ENCODE results near the gene LGALS3BP. TPM values are rescaled to one million over a fixed set of nuclear protein-coding genes. Genes with fewer than 3 reads are reported as not detected.
A peak's percentile ranks its signal among the peaks of the same experiment; 100 is the strongest.

LGALS3BP gene
- total RNA-seq, 1 experiment from 2014 or later, result 57.9 TPM

- TF ChIP-seq ARID4B (CRISPR knock-in tag; IDR thresholded peaks at IDR 0.05; ENCODE audit: borderline replicate concordance) (no peak), E2F1 (CRISPR knock-in tag; IDR thresholded peaks at IDR 0.05) (no peak), HMGXB4 (CRISPR knock-in tag; IDR thresholded peaks at IDR 0.05) (peak; percentile 57; the same call in 1 of the 2 replicates), NFE2L1 (CRISPR knock-in tag; IDR thresholded peaks at IDR 0.05) (no peak), PRDM15 (CRISPR knock-in tag; IDR thresholded peaks at IDR 0.05) (no peak), ZNF121 (CRISPR knock-in tag; IDR thresholded peaks at IDR 0.05) (no peak), TP53 (CRISPR knock-in tag; IDR thresholded peaks at IDR 0.05) (no peak)
Measured at GRCh38 chr17:79023886-79024771, 44.4 kb upstream of the LGALS3BP start, which contains the start of gene C1QTNF1 (continued).

GRCh38 chr17:79023180-79023705 lies 43.5 kb upstream of the LGALS3BP start:
- POLR2A ChIA-PET, result no interaction called here
- H3K27ac Mint-ChIP-seq, result no peak overlapping the region
- H3K27me3 Mint-ChIP-seq (ENCODE audit: low read depth), result peaks cover 86% of the 10 kb centered on the region
- DNase-seq (ENCODE audit: low spot score) (no peak), ATAC-seq (no peak)
- CTCF ChIA-PET, result interaction anchor here (0.8 to 2.3 kb wide), 4 partner anchors 18 to 100 kb away, joined by 3 to 15 read pairs (median 4); no protein-coding TSS in a partner anchor
- no peaks in the 10 kb centered on the region for H3K36me3 Mint-ChIP-seq
- H3K4me1 Mint-ChIP-seq, result peaks cover 14% of the 10 kb centered on the region
- peak overlapping the region; percentile 84 for H3K4me3 Mint-ChIP-seq
- no peaks in the 10 kb centered on the region for H3K9me3 Mint-ChIP-seq
- TF ChIP-seq NR3C1 (CRISPR knock-in tag; conservative IDR thresholded peaks at IDR 0.05; ENCODE audit: low read depth) (no peak), ZNF671 (CRISPR knock-in tag; IDR thresholded peaks at IDR 0.05) (no peak), TEAD4 (CRISPR knock-in tag; IDR thresholded peaks at IDR 0.05) (no peak), ZNF532 (CRISPR knock-in tag; IDR thresholded peaks at IDR 0.05; ENCODE audit: borderline replicate concordance) (no peak), ZNF512 (CRISPR knock-in tag; IDR thresholded peaks at IDR 0.05; ENCODE audit: borderline replicate concordance) (no peak), CREB1 (CRISPR knock-in tag; IDR thresholded peaks at IDR 0.05) (no peak)

Data from WTC11 (cell line).